Measurements from ENCODE around the gene IL22RA1.

Gene IL22RA1

DNA sequence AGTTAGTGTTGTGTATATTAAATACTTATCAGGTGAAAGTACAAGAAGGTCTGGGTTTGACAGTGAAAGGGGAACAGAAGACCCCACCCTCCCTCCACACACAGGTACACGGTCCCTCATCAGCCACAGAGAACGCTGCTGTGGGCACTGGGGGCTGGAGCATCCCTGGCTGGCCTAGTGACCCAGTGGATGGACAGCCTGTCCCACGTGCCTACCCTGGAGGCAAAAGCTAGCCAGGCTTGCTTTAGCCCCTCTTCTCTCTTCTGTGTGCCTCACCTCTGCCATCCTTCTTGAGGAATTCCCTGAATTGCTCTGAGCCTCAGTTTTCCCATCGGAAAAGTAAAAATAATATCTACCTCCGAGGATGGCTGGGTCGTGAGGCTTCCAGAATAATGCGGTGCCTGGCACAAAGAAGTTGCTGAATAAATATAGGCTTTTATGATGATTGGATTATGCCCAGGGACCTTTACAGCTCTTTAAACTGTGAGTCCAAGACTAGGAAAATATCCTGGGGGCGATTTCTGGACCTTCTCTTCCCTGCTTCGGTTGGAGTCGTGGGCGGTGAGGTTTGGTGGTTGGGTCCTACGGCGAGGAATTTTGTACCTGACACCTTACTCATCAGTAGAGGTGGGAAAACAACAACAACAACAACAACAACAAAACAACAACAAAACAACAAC, 43.2 kb upstream of the IL22RA1 start:
- H3K4me3 ChIP-seq (ENCODE audit: low read depth, low read length) = peak overlapping the region; percentile 56
- TF ChIP-seq, protein P1, sequence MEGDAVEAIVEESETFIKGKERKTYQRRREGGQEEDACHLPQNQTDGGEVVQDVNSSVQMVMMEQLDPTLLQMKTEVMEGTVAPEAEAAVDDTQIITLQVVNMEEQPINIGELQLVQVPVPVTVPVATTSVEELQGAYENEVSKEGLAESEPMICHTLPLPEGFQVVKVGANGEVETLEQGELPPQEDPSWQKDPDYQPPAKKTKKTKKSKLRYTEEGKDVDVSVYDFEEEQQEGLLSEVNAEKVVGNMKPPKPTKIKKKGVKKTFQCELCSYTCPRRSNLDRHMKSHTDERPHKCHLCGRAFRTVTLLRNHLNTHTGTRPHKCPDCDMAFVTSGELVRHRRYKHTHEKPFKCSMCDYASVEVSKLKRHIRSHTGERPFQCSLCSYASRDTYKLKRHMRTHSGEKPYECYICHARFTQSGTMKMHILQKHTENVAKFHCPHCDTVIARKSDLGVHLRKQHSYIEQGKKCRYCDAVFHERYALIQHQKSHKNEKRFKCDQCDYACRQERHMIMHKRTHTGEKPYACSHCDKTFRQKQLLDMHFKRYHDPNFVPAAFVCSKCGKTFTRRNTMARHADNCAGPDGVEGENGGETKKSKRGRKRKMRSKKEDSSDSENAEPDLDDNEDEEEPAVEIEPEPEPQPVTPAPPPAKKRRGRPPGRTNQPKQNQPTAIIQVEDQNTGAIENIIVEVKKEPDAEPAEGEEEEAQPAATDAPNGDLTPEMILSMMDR (IDR thresholded peaks at IDR 0.05; ENCODE audit: insufficient read depth, low read depth, low read length, missing control alignments) = no peak
- no peak for DNase-seq (ENCODE audit: low read depth)

DNA sequence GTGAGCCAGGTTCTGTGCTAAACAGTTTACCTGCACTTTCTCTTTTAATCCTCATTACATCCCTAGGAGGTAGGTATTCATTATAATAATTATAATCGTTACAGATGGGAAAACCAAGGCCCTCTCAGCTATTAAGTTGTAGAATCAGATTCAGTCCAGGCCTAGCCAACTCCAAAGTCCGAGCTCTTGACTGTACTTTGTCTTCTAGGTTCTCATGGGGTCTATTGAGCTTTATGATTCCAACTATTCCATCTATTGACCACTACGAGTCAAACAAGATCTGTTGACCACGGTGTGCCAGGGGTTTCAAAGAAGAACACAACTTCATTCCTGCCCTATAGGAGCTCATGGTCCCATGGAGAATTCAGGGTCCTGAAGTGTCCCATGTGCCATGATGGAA, 42.1 kb upstream of the IL22RA1 start:
- H3K4me3 ChIP-seq (ENCODE audit: low read depth, low read length) = no peak overlapping the region
- DNase-seq (ENCODE audit: low read depth) = no peak
- TF ChIP-seq, protein P1 (IDR thresholded peaks at IDR 0.05; ENCODE audit: insufficient read depth, low read depth, low read length, missing control alignments) = no peak

DNA sequence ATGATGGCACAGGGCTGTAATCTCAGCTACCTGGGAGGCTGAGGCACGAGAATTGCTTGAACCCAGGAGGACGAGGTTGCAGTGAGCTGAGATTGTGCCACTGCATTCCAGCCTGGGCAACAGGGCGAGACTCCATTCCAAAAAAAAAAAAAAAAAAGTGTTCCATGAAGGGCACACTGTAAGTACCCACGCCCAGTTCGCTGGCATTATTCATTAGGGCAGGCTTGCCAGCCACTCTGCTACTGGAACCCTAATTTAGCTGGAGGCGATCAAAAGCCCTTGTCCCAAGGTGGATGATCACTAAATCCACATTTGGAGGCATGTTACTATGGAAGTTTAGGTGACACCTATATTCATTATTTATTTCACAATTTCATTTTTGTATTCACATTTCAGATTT, 39.1 kb upstream of the IL22RA1 start:
- TF ChIP-seq, protein P1 (IDR thresholded peaks at IDR 0.05; ENCODE audit: insufficient read depth, low read depth, low read length, missing control alignments) = no peak
- H3K4me3 ChIP-seq (ENCODE audit: low read depth, low read length) = no peak overlapping the region
- DNase-seq (ENCODE audit: low read depth) = no peak

DNA sequence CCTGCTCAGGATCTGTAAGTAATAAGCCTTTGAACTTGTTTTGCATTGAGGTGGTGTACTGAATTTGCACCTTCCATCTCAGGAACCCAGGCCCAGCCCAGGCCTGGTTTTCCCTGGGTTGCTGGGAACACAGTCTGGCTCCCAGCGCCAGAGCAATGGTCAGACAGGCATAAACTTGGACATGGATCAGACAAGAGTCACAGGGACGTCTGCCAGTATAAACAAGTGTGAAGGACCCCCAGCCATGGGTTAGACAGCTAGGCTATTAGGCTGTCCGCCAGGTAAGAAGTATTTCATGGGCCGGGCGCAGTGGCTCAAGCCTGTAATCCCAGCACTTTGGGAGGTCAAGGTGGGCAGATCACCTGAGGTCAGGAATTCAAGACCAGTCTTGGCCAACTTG, 38.7 kb upstream of the IL22RA1 start:
- TF ChIP-seq, protein P1 (IDR thresholded peaks at IDR 0.05; ENCODE audit: insufficient read depth, low read depth, low read length, missing control alignments) = no peak
- H3K4me3 ChIP-seq (ENCODE audit: low read depth, low read length) = no peak overlapping the region
- no peak for DNase-seq (ENCODE audit: low read depth)

DNA sequence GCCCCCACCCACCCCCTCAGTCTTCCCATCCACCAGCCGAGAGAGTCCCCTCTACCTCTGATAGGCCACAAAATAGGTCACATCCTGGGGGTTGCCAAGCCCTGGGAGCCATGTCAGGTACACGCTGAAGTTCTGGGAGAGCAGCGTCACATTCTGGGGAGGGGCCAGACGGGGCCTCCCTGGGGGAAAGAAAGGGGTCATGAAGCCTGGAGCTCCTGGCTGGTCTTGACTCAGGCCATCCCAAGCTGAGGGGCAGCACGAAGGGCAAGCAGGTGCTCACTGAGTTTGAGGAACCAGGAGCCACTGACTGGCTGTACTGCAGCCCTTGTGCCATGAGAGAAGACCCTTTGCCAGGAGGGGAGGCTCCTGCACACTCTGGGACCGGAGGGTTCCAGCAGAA, 37.7 kb upstream of the IL22RA1 start:
- no peak for DNase-seq (ENCODE audit: low read depth)
- H3K4me3 ChIP-seq (ENCODE audit: low read depth, low read length) = no peak overlapping the region
- TF ChIP-seq, protein P1 (IDR thresholded peaks at IDR 0.05; ENCODE audit: insufficient read depth, low read depth, low read length, missing control alignments) = no peak

DNA sequence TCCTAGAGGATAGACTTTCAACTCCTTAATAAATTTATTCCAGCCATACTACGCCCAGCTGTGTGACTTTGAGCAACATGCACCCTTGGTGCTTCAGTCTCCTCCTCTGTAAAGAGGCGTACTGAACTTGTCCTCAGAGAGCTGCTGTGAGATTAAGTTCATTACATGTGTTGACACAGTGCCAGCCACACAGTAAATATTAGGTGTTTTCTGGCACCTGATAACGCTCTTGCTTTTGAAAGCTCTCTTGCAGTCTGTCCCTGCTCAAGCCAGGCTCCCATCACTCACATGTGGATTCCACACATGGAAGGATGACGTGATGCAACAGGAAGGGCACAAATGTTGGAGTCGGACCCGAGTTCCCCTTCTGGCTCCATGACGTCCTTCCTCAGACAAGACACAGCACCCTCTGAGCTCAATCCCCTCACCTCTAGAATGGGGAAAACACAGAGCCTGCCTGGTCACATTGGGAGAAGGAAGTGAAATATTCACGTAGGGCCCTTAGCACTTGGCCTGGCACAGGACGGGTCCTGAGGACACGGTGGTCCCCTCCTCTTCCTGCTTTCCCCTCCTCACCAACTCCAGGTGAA, 36.4 kb upstream of the IL22RA1 start:
- DNase-seq (ENCODE audit: low read depth) = no peak
- no peak overlapping the region for H3K4me3 ChIP-seq (ENCODE audit: low read depth, low read length)
- TF ChIP-seq, protein P1 (IDR thresholded peaks at IDR 0.05; ENCODE audit: insufficient read depth, low read depth, low read length, missing control alignments) = no peak

DNA sequence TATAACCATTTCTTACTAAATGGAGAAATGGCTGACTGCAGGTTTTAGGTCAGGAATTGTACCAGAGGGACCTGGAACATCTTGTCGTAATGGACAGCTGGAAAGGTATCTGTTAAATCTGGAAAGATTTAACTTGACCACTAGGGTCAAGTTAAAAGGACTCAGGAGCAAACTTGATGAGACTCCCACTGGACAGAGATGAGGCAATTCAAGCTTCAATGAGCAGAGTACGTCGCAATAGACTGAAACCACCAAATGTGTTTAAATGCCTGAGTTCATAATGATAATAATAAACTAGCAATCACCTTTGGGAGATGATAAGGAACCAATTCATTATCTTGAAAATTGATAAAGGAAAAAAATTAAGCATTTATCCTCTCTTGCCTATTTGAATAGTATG, 35.5 kb upstream of the IL22RA1 start:
- H3K4me3 ChIP-seq (ENCODE audit: low read depth, low read length) = no peak overlapping the region
- no peak for DNase-seq (ENCODE audit: low read depth)
- TF ChIP-seq, protein P1 (IDR thresholded peaks at IDR 0.05; ENCODE audit: insufficient read depth, low read depth, low read length, missing control alignments) = no peak

Measured in GM12865 (cell line).